A673 (cell line): ENCODE results near the gene KLRD1.
"Not testable (repeated sequence)": the region's sequence is repeated elsewhere in the genome, so short reads cannot be mapped to it uniquely, and the experiment has no call there.

Source experiments
- CTCF ChIP-seq: fragments of 300-800, 200-600 bp; sonication (generic); conservative IDR thresholded peaks from 2 replicates; pipeline ENCODE4 v1.5.1; 2017; ENCODE audit warnings: low read depth, mild to moderate bottlenecking, antibody characterized with exemption, low read length, moderate library complexity, mixed read lengths
- EZH2 ChIP-seq: fragments of 200-600 bp; sonication (generic); IDR thresholded peaks from 2 replicates; pipeline ENCODE4 v1.6.1; 2017; ENCODE audit warnings: borderline replicate concordance, low read depth, mild to moderate bottlenecking, mixed read lengths, antibody characterized with exemption, low read length; ENCODE audit not compliant: poor library complexity, severe bottlenecking

- not testable (repeated sequence) for TF ChIP-seq CTCF, EZH2
These were observed 64.3 kb downstream of the KLRD1 start for GRCh38 chr12:10371893-10372535.
